Stimulated activated CD8-positive, alpha-beta memory T cell treated with anti-CD3 and anti-CD28 coated beads, Interleukin-12 subunit alpha, Interleukin-12 subunit beta, amount 100 ng/mL, for 4 hours (primary cell): ENCODE measurements around the gene IMPA2.
"Not testable (repeated sequence)": the region's sequence is repeated elsewhere in the genome, so short reads cannot be mapped to it uniquely, and the experiment has no call there.

Source experiments
- DNase-seq: peaks from one replicate; pipeline ENCODE4 v3.0.0-alpha.2; 2020; ENCODE audit warnings: low read depth

Gene IMPA2

DNA sequence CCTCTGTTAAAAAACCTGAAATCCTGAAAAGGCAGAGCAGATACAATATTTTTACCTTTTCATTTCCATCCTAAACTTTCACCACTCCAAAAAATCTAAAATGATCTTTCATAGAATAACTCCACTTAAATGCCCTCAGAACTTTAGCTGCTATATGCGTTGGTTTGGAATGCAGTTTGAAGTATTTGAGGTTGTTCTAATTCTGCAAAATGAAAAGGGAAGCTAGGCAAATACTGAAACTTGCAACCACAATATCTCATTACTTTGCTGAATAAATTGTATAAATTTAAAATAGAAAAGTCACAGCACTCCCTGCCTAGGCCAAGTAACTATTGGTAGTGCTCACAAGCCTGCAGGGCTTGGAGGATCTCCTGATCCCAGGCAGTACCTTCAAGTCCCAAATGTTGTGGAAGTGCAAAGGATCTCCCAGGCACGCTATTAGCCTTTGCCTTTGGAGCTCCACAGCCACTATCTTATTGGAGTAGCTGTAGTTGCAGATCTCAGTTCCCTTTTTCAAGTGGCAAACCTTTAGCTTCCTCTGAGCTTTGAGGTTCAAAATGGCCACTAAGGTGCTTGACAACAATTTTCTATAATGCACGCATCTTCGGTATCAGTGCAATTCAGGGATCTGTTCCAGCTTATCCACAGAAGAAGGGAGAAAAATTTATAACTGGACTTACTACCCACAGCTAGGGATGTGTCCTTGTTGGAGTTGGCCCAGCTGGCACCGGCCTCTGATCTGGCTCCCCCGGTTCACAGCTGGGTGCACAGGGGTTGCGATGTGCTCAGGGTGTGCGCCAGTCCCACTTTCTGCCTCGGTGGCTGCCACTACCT is 68.9 kb downstream of the IMPA2 start:
- no peak for DNase-seq

DNA sequence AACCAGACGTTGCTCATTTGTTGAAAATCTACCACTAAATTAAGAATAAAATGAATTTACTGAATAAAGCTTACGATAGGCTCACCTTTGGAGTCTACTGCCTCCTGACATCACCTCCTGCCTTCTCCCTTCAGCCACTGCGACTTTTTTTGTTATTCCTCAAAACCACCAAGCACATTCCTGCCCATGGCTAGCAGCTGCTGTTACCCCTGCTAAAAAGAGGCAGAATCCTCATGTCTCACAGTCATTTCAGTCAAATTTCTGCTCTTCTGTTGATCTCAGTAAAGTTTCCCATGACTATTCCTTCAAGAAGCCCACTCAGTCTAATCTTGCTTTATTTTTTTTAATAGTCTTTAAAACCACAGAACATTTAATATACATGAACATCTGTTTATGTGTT is 71.6 kb downstream of the IMPA2 start:
- no peak for DNase-seq

DNA sequence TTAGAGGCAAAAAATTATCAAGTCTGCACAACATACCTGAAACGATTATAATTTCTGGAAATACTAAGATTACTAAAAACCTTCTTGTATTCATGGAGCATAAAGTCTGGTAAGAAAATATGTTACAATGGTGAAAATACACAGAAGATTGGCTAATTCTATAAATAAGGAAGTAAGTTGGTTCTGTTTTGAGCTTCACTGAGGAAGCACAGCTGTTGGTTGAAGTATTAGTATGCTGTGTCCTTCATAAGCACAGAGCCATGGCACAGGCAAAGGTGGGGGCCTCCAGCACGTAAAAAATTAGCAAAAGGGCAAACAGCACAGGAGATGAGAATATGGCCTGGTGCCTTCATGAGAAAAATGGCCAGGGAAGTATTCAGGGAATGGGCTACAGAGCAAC is 72.0 kb downstream of the IMPA2 start:
- no peak for DNase-seq

DNA sequence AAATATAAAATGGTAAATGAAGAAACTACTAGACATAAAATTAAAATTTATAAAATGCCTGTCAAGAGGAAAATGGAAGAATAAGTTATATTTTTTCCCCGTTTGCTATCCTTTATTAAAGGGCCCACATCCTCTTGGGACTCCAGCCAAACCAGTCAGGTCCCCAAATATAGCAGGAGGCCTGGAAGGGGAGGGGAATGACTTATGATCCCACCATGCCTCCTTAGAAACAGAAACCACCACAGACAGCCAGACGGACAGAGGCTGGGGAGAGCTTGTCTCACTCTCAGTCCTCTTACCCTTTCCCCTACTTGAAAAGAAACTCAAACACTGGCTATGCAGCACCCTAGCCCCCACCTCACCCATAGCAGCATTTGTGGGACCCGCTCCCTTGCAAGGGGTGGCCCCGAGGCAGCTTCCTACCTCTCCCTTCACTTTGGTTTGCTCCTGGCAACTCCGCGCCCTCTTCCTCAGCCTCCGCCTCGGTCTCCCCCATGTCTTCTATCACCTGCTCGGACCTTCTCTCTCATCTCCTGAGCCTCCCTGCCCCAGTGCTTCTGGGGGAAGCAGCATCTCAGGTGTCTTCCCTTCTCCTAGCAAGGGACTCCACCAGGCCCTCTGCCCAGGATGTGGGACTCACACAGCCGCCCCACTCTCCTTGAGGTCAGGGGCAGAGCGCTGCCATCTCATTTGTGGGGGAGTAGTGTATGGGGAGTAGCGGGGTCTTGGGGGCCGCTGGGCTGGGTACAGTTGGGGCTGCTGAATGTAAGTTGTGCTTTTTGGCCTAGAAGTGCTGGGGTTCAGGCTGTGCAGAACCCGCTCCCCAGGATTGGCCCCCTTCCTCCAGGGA is 75.0 kb downstream of the IMPA2 start:
- no peak for DNase-seq

DNA sequence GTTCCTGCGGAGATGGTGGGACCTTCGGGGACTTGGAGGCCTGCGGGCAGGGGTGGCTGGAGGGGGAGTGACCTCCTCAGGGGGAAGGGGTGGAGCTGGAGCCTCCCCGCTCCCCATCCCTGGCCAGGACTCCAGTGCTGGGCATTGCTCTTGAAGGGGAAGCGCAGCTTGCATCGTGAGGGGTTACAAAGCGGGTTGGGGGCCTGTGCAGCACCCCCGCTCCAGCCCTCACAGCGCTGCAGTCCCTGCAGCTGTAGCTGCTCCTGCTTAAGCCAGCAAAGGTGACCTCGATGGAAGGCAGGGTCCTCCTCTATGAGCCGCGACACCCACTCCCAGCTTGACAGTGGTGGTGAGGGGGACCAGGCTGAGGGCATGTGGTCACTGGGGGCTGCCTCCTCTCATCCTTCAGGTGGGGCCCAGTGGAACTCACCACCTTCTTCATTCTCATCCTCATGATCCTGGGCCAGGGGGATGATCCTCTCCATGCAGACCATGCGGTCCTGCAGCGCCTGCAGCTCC is 75.6 kb downstream of the IMPA2 start:
- no peak for DNase-seq

DNA sequence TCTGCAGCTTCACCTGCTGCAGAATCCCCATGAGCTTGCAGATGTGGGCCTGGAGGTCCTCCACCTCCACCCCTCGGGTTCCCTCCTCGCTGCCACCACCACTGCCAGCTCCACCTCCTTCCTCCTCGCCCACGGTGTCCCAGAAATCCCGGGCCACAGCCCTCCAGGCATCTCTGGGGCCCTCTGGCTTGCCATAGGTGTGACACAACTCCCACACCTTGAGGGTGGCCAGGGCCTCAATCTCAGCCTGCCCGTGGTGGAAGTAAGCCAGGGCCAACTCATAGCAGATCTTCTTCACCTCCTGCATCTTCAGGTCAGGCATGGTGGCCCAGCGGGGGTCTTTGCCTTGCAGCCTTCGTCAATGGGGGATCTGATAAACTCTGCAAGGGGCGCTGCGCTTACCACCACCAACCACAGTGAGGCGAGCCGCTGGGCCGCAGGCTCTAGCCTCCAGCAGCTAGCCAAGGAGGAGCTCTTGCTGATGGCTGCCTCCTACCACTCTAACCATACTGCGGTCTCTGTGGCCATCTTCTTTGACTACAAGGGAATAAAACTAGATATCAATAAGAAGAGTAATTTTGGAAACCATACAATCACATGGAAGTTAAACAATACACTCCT is 76.2 kb downstream of the IMPA2 start:
- no peak for DNase-seq

DNA sequence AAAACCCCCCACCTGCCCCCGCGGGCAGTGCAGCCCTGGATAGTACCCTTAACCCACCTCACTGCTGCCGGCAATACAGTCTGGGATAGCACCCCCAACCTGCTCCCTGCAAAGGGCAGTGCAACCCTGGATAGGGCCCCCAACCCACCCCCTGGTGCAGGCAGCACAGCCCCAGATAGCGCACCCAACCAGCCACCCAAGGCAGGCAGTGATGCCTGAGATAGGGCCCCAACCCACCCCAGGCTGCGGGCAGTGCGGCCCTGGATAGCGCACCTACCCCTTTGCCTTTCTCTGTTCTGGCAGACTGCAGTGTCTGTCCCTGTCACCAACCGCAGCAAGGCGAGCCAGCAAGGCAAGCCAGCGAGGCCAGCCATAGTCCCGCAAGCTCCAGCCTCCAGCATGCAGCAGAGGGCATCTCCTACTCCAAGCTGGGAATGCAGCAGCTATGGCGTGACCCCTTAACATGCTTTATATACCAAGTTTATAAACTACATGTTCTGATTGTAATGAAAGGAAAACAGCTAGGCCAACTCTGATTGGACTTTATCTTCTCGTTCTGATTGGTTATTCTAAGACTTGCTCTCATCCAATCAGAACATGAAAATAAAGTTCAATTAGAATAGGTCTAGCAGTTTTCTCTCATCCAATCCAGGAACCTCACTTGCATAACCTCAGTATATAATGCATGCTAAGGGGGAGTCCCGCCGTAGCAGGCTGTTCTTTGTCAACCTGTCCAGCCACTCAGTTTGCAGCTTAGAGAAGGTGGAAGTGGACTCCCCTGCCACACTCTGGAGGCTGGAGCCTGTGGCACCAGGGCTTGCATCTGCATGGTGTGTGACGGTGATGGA is 78.3 kb downstream of the IMPA2 start:
- DNase-seq = no peak

DNA sequence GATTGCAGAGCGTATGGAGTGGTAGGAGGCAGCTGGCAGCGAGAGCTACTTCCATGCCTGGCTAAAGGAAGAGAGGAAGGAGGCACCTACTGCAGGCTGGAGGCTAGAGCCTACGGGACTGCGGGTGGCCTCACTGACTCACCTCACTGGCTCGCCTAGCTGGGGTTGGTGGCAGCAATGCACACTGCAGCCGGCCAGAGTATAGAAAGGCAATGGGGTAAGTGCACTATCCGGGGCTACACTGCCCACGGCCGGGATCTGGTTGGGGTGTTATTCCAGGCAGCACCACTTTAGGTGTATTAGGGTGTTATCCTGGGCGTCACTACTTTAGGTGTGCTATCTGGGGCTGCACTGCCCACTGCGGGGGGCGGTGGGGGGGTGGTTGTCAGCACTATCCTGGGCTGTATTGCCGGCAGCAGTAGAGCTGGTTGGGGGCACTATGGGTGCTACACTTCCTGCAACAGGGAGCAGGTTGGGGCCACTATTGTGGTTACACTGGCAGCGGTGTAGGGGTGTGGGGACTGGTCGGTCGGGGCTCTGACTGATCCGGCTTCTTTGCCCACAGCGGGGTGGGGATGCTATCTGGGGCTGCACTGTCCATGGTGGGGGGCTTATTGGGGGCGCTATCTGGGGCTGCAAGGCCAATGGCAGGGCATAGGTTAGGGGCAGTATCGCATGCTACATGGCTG is 79.0 kb downstream of the IMPA2 start:
- DNase-seq = no peak

DNA sequence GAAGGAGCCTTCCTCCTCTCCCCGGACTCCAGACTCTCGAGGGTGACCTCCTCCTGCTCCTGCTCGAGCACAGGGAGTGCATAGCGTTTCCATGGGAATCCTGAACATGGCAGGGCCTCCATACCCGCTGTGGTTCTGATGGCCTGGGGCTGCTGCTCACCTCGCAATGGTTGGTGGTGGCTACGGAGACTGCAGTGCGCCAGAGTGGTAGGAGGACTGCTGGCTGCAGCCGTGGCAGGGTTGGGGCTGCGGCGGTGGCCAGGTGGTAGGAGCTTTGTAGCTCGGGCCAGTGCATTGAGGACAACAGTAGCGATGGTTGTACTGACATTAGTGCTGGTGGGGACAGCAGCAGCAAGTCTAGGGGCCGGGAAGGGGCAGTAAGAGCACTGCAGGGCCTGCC is 80.4 kb downstream of the IMPA2 start:
- no peak for DNase-seq

DNA sequence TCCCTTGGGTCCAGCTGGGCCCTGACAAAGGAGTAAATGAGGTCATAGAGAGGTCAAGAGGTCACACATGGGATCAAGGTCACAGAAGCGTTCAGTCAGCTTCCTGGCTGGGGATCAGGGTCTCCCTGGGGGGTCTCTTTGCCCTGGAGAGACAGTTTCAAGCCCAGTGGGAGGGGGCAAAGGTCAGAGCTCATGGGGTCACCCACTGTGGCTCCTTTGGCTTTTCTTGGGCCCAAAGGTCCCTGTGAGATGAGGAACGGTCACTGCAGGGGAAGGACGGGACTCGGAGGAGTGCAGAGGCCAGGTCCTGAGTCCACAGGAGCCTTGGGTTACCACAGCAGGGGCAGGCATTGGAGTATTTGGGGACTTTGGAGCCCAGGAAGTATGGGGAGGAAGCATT is 81.7 kb downstream of the IMPA2 start:
- no peak for DNase-seq

DNA sequence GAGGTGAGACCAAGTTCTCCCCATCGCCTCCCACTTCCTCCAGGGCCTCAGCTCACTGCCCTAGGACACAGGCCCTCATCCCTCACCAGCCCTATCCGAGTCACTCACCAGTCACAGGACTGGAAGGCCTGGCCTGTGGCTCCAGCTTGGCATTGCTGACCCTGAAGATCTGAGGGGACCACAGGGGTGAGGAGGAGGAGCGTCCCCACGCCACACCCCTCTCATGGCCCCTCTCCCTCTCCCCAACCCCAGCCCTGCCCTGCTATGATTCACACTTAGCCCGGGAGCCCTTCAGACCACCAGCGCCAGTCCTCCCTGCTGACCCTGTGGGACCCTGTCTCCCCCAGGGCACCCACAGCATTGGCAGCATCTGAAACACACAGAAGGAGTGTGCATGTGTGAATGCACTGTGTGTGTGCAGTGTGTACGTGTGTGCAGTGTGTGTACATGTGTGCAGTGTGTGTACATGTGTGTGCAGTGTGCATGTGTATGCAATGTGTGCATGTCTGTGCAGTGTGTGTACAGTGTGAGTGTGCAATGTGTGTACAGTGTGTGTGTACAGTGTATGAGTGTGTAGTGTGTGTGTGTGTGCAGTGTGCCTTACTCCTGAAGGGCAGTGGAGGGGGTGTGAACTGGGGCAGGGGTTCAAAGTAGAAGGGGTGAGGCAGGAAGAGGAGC is 82.9 kb downstream of the IMPA2 start:
- DNase-seq = no peak

DNA sequence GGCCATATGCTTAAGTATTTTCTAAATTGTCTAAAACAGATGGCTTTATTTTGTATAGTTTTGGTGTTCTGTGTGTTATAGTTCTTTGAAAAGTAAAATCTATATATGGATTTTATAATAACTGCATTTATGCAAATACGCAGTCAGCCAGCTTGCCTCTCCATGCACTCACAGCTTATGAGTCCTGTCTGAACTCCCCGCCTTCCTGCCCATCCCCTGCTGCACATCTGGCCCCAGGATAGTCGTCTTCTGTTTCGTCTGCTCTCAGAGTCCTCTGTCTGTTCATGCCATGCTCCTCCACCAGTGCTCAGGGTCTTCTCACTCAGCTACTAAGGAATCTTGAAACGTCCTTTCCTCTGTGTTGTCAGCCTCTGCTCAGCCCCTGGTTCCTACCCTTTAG is 84.1 kb downstream of the IMPA2 start:
- no peak for DNase-seq

DNA sequence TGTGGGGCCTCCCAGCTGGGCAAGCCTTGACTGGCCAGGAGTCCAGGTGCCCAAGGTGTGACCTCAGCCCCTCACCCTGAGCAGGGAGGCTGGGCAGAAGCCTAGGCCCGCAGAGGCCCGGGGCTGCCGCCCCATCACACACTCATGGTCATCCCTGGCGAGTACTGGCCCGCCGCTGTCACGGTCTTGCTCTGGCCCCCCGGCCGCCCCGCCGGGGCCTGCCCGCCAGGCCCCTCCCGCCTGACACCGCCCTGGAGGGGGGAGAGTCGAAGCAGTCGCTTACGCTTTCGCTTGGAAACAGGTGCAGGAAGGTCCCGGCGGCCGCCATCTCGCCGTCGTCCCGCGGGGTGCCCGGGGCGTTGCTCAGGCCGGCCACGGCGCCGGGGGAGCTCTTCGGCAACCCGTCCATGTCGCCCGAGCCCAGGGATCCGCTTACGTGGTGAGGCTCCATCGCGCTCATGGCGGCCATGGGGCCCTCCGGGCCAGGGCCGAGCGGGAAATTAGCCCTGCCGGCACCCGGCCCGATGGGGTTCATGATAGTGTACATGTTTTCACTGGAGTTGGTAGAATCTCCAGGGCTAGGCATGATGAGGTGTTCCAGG is 85.7 kb downstream of the IMPA2 start:
- no peak for DNase-seq

DNA sequence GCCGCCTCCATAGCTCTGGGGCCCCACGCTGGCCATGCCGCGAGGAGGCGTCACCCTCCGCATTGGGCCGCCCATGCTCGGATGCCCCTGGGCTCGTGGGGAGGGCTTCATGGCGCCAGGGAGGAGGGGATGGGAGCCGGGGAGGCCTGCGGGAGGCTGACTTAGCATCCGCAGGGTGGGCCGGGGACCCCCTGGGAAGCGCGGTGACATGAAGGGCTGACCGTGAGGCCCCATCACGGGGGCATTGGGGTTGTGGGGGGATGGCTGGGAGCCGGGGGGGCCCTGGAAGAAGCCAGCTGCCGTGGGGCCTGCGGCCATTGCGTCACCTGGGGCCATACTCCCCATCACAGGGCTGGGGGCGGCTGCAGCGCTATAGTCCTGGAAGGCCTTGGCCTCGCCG is 86.4 kb downstream of the IMPA2 start:
- no peak for DNase-seq

DNA sequence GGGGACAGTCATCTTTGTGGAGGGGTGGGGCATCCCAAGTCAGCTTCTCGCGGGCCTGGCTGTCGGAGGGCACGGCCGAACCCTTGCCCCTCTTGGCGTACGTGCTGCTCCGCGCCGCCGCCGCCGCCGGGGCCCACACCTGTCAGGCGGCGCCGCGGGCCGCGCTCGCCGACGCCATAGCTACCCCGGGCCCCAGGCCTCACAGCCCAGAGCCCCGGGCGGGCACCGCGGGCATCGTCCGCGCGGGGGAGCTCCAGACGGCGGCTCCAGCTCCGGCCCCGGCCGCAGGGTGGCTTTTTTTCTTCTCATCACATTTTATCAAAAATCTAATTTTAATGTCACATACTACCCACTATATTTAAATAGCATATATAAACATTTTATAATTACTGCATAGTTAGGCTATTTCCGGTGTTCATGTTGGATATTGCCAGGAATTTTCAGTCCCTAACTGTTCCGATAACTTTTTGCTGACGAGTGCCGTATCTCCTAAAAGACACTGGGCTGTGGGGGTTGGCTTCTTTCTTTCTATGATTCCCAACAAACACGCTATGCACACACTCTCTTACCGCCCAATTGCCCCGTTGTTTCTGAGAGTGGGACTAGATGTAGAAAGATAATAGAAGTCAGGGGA is 87.1 kb downstream of the IMPA2 start:
- DNase-seq = not testable (repeated sequence)

DNA sequence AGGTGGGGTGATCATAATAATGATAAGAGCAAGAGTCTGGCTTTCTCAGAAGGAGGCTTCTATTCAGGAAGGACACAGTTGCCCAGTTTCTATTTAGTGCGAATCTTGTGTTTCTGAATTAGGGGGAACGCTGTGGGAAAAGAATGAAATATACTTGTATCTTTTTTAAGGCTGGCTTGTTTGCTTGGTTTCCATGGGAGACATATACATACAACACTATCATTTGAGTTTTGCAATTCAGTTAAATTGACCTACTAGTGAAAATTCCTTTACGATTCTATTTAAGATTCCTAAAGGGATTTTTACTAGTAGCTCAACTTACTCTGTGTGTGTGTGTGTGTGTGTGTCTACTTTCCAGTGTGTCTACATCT is 87.6 kb downstream of the IMPA2 start:
- no peak for DNase-seq

DNA sequence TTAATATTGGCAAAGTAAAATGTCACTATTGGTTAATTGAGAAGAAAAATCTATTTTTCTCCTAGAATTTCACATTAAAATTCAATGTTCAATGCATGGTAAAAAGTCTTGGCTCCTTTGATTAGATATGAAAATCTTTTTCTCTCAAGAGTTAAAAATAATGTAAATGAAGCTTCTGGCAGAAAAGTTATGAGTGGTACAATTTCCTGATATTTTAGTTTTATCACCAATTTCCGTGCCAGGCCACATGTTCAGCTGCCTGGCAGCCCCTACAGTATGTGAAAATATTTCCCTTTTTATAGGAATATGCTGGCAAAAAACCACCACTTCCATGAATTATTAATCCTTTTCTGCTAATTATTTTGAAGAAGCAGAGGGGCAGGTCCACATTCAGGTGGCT is 89.8 kb downstream of the IMPA2 start:
- not testable (repeated sequence) for DNase-seq

DNA sequence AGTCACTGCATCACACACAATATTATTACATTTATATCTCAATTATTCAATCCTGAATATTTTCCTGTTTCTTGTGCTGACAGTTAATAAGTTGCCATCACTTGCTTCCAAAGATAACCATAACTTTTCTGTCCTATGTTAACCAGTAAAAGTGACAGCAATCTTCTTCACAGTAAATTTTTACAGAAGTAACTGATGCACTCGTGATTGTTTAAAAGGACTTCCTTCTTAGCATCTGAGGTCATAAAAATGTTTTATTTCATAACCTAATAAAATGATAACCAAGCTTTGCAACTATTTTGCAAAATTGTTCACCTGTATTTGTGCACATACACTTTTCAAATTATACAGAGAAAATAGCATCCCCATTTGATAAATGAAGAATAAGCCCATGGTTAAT is 91.7 kb downstream of the IMPA2 start:
- DNase-seq = no peak

DNA sequence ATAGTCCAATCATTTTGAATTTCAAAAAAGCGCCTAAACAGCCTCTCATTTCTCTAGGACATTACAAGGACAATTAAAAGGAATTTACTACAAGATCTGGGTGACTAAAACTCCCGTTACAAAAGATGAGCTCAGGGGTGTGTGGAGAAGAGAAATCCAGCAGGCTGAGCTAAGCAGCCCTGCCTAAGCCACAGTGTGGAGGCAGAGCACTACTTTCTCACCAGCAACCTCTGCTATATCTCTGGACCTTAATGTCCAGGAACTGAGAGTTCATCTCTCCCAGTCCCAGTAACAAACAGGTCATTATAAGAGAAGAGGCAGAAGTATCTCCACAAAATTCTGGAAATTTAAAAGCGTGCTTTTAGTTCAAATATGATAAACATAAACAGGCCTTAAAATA is 93.4 kb downstream of the IMPA2 start:
- DNase-seq = no peak
